Measurements from ENCODE around the gene MCAT.

MCAT gene, protein sequence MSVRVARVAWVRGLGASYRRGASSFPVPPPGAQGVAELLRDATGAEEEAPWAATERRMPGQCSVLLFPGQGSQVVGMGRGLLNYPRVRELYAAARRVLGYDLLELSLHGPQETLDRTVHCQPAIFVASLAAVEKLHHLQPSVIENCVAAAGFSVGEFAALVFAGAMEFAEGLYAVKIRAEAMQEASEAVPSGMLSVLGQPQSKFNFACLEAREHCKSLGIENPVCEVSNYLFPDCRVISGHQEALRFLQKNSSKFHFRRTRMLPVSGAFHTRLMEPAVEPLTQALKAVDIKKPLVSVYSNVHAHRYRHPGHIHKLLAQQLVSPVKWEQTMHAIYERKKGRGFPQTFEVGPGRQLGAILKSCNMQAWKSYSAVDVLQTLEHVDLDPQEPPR

DNA sequence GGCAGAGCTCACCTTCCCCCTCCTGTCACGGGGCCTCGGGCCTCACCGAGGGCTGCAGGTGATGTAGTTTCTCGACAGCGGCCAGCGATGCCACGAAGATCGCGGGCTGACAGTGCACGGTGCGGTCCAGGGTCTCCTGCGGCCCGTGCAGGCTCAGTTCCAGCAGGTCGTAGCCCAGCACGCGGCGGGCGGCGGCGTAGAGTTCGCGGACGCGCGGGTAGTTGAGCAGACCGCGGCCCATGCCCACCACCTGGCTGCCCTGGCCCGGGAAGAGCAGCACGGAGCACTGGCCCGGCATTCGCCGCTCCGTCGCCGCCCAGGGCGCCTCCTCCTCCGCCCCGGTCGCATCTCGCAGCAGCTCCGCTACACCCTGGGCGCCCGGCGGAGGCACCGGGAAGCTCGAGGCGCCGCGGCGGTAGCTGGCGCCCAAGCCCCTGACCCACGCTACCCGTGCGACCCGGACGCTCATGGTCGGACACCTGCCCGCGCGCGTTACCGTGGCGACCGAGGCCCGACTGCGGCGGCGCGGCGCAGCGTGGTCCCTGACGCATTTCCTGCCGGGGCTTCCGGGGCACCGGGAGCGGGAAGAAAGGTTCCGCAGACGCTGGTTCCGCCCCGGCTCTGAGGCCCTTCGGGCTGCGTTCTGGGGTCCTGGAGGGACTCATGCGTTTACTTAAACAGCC is at the start of gene MCAT:
TSS of gene MCAT (minus strand) at position 519 of the 683 bp plus-strand sequence. CDS start at position 469, 50 bp downstream.
- DNase-seq (ENCODE audit: low read depth): no peak

DNA sequence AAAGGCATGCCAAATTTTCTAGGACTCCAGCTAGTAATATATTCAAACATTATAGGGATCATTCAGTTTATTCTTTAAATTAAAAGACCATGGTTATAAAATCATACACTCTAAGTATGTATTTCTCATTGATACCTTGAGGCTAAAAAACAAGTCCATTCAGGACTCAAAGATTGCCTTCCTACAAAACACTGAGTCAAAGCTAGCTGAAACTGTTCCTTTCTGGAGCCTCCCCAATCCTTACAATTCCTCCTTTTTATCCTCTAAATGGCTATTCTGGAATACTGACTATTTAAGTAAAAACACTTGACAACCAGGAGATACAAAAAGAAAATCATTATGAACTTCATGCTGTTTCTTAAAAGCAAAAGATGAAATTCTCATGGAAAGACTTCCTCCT is 48.6 kb upstream of the MCAT start:
- DNase-seq (ENCODE audit: low read depth): no peak

DNA sequence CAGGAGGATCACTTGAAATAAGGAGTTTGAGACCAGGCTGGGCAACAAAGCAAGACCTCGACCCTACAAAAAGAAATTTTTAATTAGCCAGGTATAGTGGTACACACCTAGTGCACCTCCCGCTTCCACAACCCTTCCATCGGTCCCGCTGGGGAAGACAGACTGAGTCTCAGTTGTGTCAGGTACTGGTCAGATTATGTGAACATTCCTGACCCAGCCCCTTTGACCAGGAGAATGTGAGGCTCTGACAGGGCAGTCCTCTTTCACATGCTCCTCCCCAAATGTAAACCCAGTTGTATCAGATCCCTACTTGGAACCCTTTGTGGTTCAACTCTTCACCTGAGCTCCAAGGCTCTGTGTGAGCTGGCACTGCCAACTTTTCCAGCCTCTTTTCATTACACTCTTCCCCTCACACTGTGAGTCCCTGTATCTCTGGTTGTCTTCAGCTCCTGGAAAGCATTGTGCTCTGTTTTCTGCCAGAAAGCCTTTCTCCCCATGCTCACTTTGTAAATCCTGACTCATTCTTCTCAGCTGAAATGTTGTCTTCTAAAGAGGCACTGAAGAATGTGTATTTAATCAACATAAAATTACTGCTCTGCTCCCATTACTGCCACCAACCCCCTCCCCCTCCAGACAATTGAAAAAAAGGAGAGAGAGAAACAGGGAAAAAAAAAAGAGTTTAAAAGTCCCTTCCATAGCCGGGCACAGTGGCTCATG is 45.8 kb upstream of the MCAT start:
- no peak for DNase-seq (ENCODE audit: low read depth)

DNA sequence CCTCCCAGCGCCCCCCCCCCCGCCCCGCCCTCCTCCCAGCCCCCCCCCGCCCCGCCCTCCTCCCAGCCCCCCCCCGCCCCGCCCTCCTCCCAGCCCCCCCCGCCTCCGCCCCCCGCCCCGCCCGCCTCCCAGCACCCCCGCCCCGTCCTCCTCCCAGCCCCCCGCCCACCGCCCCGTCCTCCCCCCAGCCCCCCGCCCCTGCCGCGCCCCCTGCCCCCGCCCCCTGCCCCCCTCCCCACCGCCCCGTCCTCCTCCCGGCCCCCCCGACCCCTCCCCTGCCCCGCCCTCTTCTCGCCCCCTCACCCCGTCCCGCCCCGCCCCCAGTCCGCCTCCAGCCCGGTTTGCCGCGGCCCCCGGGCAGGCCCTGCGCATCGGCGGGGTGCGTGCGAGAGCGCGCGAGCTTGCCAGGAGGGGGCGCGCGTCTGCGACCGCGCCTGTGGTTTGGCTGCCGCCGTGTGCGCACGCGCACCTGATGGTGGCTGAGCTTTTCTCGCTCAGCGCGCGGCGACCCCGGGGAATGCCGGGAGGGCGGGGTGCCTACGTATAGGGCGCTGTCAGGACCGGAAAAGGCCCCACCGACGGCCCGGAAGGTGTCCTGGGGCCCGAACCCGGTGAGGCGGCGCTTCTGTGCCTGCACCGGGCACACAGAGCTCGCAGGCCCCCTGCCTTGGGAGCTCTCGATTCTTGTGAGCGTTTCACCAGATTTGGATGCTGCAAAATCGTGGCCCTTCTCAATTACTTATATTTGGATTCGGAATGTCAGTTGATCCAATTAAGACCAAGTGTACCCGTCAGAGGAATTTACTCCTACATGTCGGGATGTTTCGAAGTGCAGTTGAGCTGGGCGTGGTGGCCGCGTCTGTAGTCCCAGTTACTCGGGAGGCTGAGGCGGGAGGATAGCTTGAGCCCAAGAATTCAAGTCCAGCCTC is 44.2 kb upstream of the MCAT start:
- DNase-seq (ENCODE audit: low read depth): peak; percentile 82

DNA sequence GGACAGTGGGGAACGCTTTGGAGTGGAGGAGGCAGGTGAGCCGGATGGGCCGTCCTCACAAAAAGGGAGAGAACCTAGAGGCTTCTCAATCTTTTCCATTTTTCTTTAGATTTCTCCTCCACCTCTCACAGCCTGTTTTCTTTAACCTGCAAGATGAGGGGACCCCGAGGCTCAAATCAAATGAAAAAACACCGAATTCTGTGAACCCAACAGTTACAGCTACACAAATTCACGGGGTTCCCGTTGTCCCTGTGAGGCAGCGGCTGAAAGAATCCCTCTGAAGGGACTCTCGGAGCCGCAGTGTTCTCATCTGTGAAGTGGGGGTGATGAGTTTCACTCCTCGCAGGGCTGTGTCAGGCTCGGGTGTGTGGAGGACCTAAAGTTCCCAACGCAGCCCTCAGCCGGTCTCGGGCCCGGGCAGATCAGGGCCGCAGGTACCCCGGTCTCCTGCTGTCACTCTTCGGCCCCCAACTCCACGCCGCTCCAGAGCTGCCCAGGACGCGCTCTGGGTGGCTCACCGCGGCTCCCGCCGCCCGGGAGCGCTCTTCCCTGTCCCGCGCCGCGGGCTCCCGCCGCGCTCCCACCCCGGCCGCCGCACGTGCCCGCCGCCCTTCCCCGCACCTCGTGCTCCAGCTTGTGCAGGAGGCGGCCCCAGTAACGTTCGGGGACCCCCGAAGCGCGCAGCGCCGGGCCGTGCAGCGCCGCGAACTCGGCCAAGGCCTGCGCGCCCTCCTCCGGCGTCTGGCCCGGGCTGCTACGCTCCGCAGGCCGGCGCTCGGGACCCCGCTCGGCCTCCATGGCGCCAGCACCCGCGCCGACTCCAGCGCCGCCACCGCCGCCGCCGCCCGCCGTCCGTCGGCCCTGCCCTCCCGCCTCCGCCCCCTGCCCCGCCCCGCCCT is 43.3 kb upstream of the MCAT start, which contains the start of gene TTLL12:
TSS of gene TTLL12 (minus strand) at position 863 of the 899 bp plus-strand sequence. CDS start at position 798, 65 bp downstream.
- DNase-seq (ENCODE audit: low read depth): no peak

DNA sequence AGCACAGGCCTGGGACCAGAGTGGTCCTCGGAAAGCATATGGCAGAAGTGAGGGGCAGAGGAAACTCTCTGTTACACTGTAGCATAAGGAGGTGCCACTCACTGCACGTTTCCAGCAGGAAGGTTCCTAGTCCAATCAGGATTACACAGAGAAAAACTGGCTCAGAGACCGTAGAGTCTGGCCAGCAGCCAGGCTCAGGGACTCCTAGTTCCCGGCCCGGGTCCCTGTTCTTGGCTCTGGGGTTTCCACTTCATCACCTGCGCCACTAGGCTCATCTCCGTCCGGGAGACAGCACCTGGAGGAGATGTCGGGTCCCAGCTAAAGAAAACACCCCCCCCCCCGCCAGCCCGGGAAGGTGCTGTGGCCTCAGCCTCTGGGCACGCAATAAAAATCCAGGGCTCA is 42.7 kb upstream of the MCAT start:
- DNase-seq (ENCODE audit: low read depth): no peak

DNA sequence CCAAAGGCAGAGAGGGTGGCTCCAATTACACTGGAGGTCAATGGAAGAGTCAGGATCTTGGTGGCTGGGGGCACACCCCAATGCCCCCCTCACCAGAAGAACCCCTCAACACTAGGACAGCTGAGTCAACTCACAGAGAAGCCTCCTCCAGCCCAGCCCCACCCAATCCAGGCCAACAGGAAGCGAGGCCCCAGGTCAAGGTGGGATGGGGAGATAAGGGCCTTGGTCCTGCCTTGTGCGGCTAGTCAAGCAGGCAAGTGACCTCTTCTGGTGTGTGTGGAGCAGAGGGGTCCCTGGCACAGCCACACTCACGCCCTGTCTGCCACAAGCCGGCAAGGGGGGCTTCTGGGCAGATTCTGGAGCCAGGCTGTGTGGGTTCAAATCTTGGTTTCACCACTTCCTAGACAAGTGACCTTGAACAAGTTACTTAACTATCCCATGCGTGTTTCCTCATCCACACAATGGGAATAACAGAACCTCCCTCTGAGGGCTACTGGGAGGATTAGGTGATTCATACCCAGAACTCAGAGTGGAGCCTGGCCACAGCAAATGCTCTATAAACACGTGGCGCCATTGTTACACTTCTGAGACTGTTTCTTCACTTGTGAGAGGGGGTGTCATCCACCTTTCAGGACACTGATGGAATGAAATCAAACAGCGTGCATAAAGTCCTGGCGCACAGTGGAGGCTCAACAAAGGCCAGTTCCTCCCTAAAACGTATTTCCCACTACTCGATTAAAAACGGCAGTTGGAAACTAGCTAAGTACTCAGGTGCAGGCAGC is 40.5 kb upstream of the MCAT start:
- no peak for DNase-seq (ENCODE audit: low read depth)

DNA sequence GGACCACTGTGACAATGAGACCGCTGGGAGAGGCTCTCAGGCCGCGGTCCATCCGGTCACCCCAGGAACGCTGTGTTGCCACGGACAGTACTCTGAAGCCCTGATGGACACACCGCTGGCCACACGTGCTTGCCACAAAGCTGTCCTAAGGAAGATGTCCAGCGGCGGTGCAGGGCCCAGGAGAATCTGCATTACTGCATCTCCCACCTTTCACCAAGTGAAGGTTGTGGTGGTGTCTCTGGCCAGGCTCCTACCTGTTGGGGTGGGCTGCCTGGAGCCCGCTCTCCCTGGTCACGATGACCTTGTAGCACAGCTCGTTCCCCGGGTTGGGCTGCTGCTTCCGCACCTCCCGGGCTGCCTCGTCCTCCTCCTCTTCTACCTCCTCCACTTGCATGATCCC is 39.5 kb upstream of the MCAT start:
- no peak for DNase-seq (ENCODE audit: low read depth)

DNA sequence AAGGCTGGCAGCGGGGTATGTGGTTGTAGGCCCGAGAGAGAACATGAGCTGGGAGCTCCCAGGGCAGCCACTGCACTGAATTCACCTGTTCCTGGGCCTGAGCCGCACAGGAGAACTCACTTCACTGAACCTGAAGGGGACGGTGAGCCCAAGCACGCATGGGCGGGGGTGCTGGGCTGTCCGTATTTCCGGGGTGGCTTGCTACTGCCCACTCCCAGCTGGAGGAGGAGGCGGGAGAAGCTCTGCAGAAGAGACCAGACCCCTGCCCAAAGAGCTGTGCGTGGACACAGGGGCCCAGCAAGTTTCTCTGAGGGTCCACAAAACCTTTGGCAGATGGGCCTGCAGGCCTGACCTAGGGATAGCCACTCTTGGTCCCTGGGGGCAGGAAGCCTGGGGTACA is 38.9 kb upstream of the MCAT start:
- no peak for DNase-seq (ENCODE audit: low read depth)

DNA sequence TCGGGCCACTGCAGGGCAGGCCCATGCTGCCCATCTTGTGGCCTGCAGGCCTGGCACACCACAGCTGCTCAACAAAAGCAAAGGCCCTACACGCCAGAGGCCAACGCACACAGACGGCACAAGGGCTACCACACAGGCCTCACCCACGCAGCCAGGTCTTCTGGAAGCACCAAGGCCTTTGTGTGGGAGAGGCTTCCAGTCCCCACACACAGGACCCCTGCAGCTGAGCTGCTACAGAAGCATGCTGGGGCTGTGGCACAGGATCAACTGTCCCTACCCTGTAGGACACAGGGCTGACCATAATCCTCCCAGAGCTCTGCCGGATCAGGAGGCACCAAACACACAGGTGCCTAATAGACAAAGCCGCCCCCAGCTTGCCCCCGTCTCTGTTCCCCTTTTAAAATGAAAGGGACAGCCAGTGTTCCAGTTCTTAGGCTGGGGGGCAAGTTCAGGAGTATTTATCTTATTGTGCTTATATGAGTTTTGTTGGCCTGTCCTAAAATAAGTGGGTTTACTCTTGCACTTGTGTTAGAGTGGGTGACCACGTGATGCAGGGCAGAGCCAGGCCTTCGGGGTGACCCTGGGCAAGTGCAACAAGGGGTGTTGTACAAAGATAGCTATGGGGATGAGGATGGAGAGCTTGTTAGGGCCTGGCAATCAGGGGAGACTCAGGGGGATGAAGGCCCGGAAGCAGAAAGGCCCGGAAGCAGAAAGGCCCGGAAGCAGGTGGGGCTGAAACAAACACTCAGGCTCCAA is 38.3 kb upstream of the MCAT start:
- no peak for DNase-seq (ENCODE audit: low read depth)

DNA sequence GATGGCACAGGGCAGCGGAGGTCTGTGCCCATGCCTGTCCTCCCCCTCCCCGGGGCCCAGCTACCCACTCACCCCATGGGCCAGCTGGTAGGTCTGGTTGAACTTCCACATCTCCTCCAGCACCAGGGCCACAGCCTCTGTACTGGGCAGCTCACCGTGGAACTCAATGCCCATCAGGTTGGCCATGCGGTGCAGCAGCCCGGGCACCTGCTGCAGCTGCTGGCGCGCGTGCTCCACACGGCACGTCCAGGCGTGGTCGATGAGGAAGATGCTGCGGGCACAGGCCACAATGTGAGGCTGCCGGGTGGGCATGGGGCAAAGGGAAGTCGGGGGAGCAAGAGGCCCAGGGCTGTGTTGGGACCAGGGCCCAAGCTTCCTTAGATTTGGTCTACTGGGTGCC is 37.5 kb upstream of the MCAT start:
- DNase-seq (ENCODE audit: low read depth): no peak

DNA sequence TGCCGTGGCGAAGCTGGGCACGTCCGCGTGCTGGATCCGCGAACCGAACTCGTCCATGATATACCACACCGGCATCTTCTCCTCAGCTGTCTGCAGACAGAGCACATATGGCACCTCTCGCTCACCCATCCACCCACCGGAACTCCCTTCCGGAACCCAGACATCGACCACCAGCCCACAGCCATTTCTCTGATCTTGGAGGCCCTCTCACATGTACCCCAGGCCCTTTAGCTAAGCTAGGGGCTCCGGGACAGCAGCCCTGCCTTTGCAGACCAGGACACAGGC is 36.7 kb upstream of the MCAT start:
- DNase-seq (ENCODE audit: low read depth): no peak

DNA sequence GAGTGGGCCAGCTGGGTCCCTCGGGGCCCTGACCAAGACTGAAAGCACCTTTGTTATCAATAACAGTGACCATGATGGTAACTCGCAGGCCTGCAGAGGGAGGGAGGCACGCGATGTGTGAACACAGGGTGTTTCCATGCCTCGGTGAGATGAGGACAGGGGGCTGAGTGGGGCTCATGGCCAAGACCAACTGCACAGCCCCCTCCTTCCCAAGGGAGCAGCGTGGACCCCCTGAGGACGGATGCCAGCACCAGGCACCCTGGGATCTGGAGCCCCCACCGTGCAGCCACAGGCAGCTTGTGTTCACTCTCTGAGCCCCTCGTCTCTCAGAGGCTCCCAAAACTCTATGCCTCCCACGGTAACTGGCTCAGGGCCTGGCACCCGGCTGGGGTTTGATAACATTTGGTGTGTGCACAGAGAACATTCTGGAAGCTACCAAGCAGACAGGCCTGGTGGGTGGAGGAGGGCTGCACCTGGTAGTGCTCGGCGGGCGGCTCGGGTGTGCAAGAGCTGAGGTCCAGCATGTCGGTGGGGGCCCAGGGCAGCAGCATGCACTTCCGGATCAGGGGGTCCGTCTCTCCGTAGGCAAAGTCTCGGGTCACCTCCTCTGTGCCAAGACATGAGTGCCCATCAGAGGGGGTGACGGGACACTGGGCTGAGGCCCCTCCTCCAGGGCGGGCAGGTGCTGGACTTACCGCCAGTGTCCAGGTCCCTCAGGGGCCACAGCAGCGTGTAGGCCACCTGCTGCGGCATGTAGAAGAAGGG is 36.1 kb upstream of the MCAT start:
- no peak for DNase-seq (ENCODE audit: low read depth)

DNA sequence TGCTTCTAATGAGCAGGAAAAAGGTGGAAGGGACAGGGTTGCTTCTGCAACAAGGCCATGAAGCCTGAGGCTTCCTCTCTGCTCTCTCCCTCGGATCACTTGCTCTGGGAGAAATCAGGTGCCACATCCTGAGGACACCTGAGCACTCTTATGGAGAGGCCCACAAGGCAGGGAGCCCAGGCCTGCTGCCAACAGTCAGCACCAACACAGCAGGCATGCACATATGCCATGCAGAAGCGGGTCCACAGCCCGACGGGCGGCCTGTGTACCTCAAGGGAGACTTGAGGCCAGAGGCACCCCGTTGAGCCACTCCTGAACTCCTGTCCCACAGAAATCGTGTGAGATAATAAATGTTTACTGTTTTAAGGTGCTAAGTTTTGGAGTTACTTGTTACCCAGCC is 34.3 kb upstream of the MCAT start:
- DNase-seq (ENCODE audit: low read depth): no peak

DNA sequence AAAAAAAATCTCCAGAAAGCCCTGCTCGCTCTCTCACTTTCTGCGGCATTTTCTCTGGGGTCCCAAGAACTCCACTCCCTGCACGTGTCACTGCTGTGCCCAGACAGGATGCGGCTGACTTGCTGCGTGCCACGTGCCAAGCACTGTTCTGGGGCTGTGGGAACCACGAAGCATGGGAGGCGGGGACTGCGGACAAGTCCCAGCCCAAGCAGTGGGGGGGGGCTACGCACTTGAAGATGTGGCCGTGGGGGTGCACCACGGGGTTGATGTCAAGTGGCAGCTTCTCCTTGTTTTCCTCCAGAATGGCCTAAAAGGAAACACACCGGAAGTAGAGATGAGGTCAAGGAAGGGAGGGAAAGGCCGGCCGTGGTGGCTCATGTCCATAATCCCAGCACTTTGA is 32.9 kb upstream of the MCAT start:
- no peak for DNase-seq (ENCODE audit: low read depth)

DNA sequence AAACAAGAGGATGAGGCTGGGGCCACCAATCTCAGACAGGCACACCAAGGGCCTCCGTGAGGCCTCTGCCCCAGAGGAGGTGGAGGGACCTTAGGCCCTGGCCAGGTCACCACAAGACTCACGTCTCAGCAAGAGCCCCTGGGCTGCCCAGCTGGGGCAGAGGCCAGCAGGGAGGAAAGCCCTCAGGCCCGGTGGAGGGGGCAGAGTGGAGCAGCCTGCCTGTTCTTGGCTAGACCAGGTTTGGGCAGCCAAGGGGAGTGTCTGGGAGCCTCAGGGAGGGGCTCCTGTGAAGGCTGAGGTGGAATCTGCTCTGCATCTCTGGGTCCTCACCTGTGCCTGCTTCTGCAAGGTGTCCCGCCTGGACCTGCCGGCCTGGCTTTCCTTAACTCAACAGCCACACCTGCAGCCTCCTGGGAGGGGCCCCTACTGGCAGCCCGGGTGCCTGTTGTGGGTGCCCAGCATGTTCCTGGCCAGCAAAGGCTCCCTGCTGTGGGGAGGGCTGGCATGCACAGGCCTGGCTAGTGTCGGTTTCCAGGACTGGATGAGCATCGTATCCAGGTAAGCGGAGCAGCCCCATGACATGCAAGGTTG is 31.8 kb upstream of the MCAT start:
- DNase-seq (ENCODE audit: low read depth): no peak

DNA sequence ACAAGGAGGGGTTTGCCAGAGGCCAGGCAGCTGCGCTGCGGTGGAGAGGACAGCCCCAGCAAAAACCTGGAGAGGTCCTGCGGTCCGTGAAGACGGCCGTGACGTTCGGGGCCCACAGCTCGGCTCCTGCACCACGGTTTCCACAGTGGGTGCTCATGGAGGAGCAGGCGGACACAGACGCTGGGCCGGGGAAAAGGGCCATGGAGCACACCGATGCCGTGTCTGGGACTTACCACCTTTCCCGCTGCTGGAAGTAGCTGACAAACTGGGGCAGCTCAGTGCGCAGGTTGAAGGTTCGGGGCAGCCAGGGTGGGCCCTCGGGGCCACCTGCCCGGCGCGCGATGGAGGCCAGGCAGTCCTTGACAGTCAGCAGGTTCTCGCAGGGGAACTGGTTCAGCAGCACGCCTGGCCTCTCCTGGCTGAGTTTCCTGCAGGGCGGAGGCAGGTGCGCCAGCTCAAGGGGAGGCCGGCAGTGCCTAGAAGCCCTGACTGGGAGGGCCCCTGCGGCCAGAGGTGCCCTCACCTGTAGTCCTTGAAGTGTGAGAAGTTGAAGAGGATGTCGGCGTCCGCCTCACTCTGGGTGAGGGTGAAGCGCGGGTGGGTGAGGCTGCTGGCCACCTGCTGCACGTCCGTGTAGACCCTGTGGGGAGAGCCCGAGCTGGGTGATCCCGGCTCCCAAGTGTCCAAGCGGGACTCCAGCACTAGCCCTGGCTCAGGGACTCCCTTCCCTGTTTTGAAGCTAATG is 30.9 kb upstream of the MCAT start:
- DNase-seq (ENCODE audit: low read depth): no peak

DNA sequence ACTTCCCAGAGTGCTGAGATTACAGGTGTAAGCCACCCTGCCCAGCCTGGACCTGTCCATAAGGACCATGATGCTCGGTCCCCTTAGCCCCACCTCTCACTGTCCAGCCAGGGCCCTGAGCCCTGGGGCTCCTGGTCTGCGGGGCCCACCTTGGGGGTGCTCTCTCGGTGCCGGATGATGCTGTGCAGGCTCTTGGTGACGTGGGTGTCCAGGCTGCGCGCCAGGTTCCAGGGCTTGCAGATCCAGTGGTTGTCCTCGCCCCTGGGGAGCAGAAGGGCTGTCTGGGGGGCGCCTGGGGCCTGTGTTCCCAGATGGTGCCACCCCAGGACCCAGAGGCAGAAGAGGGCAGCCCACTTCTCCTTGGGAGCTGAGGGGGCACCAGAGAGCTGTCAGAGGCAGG is 30.4 kb upstream of the MCAT start:
- no peak for DNase-seq (ENCODE audit: low read depth)
